ENCODE measurements around the gene ASRGL1.
"Not testable (repeated sequence)": the region's sequence is repeated elsewhere in the genome, so short reads cannot be mapped to it uniquely, and the experiment has no call there.

DNA sequence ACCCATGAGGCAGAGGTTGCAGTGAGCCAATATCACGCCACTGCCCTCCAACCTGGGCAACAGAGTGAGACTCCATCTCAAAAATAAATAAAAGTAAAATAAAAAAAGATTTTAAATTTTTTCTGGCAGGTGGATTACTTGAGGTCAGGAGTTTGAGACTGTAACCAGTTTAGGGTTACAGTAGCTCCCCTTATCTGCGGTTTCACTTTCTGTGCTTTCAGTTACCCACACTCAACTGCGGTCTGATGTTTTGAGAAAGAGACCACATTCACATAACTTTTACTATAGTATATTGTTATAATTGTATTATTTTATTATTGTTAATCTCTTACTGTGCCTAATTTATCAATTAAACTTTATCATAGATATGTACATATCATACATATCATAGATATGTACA, 48.8 kb downstream of the ASRGL1 start:
- TF ChIP-seq, protein P1, sequence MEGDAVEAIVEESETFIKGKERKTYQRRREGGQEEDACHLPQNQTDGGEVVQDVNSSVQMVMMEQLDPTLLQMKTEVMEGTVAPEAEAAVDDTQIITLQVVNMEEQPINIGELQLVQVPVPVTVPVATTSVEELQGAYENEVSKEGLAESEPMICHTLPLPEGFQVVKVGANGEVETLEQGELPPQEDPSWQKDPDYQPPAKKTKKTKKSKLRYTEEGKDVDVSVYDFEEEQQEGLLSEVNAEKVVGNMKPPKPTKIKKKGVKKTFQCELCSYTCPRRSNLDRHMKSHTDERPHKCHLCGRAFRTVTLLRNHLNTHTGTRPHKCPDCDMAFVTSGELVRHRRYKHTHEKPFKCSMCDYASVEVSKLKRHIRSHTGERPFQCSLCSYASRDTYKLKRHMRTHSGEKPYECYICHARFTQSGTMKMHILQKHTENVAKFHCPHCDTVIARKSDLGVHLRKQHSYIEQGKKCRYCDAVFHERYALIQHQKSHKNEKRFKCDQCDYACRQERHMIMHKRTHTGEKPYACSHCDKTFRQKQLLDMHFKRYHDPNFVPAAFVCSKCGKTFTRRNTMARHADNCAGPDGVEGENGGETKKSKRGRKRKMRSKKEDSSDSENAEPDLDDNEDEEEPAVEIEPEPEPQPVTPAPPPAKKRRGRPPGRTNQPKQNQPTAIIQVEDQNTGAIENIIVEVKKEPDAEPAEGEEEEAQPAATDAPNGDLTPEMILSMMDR (IDR thresholded peaks at IDR 0.05) = not testable (repeated sequence)
- not testable (repeated sequence) for TF ChIP-seq RAD21 (conservative IDR thresholded peaks at IDR 0.05 in 1 of 2, IDR thresholded peaks at IDR 0.05 in 1 of 2); RFX5 (IDR thresholded peaks at IDR 0.05); NPAS2 (CRISPR knock-in tag; IDR thresholded peaks at IDR 0.05; ENCODE audit: borderline replicate concordance); ZFP36 (IDR thresholded peaks at IDR 0.05; ENCODE audit: borderline replicate concordance, partially characterized antibody); HDAC2 (IDR thresholded peaks at IDR 0.05)

All from A549 (cell line).